ENCODE data around the gene GALNTL6.

- TF ChIP-seq POLR2AphosphoS5 (IDR thresholded peaks at IDR 0.05), result no peak
- no peak for TF ChIP-seq POLR2A (IDR thresholded peaks at IDR 0.05)
- TF ChIP-seq, protein P1, sequence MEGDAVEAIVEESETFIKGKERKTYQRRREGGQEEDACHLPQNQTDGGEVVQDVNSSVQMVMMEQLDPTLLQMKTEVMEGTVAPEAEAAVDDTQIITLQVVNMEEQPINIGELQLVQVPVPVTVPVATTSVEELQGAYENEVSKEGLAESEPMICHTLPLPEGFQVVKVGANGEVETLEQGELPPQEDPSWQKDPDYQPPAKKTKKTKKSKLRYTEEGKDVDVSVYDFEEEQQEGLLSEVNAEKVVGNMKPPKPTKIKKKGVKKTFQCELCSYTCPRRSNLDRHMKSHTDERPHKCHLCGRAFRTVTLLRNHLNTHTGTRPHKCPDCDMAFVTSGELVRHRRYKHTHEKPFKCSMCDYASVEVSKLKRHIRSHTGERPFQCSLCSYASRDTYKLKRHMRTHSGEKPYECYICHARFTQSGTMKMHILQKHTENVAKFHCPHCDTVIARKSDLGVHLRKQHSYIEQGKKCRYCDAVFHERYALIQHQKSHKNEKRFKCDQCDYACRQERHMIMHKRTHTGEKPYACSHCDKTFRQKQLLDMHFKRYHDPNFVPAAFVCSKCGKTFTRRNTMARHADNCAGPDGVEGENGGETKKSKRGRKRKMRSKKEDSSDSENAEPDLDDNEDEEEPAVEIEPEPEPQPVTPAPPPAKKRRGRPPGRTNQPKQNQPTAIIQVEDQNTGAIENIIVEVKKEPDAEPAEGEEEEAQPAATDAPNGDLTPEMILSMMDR (IDR thresholded peaks at IDR 0.05), result no peak
Measured at GRCh38 chr4:172986114-172986513, 1172.9 kb downstream of the GALNTL6 start.

Measured in stomach (tissue), 4 donors.